GM18526 (cell line): Measurements from ENCODE around the gene PROSER3.

Experiments used
- POLR2A ChIP-seq: IDR thresholded peaks from 3 replicates; pipeline ENCODE4 v1.6.1; 2011; ENCODE audit not compliant: insufficient read length; ENCODE audit errors: extremely low read depth

PROSER3 gene

DNA sequence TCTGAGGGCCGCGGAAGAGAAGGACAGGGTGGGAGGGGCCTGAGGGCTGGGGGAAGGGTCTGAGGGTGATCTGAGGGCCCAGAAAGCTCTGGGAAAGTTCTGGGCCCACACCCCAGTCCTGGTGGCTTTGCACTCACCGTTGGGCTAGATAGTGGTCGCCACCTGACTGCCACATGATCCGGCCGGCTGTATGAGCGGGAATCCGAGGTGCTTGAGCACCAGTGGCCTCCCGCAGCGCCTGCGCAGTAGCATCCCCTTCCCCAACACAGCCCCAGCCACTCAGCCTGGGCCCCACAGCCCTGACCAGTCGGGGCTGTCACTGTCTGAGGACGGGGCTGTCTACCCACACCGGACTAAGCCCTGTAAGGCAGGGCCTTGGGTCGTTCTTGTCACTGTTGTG lies 39.7 kb downstream of the PROSER3 start:
- no peak for TF ChIP-seq POLR2A

DNA sequence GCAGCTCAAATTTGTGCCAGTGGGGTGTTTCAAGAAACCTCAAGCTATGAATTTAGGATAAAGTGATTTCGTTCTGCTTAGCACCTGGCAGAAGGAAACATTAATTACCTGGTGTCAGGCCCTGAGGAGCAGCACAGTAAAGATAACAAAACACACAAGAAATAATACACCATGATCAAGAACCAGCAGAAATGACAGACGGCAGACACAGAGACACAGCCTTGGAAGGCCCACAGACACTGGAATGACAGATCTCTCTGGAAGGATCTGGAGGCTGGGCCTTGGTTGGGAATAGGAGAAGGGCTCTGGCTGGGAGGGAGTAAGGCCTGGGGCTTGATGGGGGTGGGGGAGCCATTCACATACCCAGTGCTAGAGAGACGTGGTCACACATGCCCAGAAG lies 43.9 kb downstream of the PROSER3 start:
- TF ChIP-seq POLR2A: no peak

- TF ChIP-seq POLR2A: no peak
Observed at GRCh38 chr19:35805526-35806102, 47.6 kb downstream of the PROSER3 start.

DNA sequence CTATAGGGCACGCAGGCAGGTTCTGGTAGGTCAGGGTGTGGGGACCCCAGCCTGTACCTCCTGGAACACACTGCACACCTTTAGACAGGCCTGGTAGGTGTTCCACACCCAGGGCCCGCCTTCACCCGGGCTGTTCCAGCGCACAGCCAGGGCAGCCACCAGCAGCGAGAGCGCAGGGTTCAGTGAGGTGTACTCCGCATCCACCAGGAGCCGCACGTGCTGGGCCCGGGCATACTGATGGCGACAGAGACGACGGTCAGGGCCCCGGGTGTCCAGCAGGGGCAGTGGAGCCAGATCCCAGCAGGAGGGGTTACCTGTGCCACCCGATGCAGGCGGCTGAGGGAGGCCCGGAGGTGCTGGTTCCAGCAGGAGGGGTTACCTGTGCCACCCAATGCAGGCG lies 48.6 kb downstream of the PROSER3 start:
- TF ChIP-seq POLR2A: no peak

DNA sequence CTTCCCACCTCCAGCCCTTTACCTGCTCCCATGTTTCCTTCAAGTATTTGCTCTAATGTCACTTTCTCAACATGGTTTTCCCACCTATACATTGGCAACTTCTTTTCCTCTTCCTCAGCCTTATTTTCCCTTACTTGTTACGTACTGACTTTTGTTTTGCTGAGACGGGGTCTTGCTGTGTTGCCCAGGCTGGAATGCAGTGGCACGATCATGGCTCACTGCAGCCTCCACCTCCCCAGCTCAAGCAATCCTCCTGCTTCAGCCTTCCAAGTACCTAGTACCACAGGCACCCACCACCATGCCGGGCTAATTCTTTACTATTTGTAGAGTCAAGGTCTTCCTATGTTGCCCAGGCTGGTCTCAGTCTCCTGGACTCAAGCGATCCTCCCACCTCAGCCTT lies 49.7 kb downstream of the PROSER3 start:
- no peak for TF ChIP-seq POLR2A

- no peak for TF ChIP-seq POLR2A
Observed at GRCh38 chr19:35811317-35812219, 53.6 kb downstream of the PROSER3 start.

- no peak for TF ChIP-seq POLR2A
Observed at GRCh38 chr19:35812220-35813042, 54.5 kb downstream of the PROSER3 start, which contains the start of gene PRODH2. TSS of gene PRODH2 (minus strand) at chr19:35812845. CDS start at chr19:35812805, 40 bp downstream.

DNA sequence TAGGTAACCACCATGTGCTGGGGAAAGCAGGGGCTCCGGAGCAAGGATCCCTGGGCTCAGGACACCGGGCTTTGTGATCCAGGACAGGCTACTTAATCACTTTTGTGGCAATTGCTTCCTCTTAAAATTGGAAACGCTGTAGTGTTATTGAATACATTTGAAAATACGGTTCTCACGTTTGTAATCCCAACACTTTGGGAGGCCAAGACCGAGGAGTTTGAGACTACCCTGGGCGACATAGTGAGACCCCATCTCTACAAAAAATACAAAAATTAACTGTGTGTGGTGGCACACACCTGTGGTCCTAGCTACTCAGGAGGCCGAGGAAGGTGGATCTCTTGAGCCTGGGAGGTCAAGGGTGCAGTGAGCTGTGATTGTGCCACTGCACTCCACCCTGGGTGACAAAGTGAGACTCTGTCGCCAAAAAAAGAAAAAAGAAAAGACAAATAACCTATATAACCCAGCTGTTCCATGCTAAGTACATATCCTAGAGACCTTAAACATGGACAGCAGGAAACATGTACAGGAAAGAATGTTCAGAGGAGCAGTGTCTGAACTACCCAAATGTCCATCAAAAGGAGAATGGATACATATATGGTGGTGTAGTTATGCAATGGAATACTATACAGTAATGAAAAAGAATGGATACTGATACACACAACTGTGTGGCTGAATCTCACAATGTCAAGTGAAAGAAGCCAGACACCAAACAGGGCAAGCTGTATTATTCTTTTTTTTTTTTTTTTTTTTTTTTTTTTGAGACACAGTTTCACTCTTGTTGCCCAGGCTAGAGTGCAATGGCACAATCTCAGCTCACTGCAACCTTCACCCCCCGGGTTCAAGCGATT lies 55.3 kb downstream of the PROSER3 start:
- TF ChIP-seq POLR2A: no peak

- TF ChIP-seq POLR2A: no peak
Observed at GRCh38 chr19:35816262-35816661, 58.3 kb downstream of the PROSER3 start.

GRCh38 chr19:35816846-35817245 lies 58.9 kb downstream of the PROSER3 start:
- no peak for TF ChIP-seq POLR2A

DNA sequence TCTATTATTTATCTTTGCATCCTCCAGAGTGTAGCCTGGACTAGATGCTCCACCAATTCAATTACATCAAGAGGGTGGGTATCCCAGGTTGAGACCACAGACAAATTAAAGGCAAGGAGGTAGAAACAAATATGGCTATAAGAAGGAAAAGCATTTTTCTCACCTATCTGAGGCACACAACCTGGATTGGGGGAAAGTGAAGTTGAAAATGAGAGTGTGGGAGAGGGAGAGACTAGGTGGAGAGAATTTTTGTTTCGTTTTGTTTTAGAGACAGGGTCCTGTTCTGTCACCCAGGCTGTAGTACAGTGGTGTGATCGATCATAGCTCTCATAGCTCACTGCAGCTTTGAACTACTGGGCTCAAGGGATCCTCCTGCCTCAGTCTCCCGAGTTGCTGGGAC lies 60.5 kb downstream of the PROSER3 start:
- no peak for TF ChIP-seq POLR2A
